ENCODE measurements around the gene DLK2. TPM values are rescaled to one million over a fixed set of nuclear protein-coding genes. Genes with fewer than 3 reads are reported as not detected.

DLK2 gene
- total RNA-seq, 1 donor from 2014 or later, result 2.5 TPM

DNA sequence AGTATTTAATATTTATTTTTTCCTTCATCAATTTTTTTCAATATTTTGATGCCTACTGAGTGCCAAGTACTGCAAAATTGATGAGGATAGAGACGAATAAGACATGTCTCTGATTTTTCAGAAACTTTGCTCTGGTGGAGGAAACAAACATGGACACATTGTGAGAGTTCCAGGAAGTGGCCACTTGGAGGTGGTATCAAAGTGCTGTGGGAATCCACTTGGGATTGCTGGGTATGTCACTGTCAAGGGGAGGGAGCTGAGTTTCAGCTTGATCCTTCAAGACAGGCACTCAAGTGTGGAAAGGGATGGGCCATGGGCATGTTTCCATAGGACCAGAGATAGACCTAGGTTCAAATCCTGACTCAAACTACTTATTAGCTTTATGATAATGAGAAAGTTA, 52.5 kb downstream of the DLK2 start:
- intact Hi-C loops (cut with micrococcal nuclease), result no loop called here
- Mint-ChIP-seq H3K27me3 (ENCODE audit: low read depth) (peaks cover 40% of the 10 kb centered on the region), H3K27ac (no peak overlapping the region), H3K36me3 (ENCODE audit: low read depth) (no peaks in the 10 kb centered on the region), H3K9me3 (no peaks in the 10 kb centered on the region), H3K4me1 (ENCODE audit: low read depth) (peaks cover 2% of the 10 kb centered on the region), H3K4me3 (ENCODE audit: low read depth) (no peak overlapping the region)
- DNase-seq (ENCODE audit: low spot score), result no peak

DNA sequence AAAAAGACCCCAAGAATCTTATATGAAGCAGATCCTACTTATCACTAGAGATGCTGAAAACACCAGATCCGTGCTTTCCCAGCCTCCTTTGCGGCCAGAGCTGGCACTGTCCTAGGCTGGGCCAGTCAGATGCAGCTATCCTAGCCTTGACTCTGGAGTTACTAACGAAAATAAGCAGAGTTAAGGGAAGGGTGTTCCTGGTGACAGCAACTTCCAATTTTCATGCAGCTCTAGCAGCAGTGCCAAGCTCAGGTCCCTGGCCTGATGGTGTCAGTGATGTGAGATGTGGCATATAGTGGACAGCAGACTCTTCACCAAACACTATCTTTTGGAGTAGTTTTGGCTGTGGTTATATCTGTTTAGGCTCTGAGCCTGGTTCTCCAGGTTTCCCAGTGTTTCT, 53.6 kb downstream of the DLK2 start:
- H3K36me3 Mint-ChIP-seq (ENCODE audit: low read depth), result no peaks in the 10 kb centered on the region
- DNase-seq (ENCODE audit: low spot score), result no peak
- intact Hi-C loops (cut with micrococcal nuclease), result no loop called here
- no peak overlapping the region for H3K4me3 Mint-ChIP-seq (ENCODE audit: low read depth)
- no peaks in the 10 kb centered on the region for H3K9me3 Mint-ChIP-seq
- H3K4me1 Mint-ChIP-seq (ENCODE audit: low read depth), result peaks cover 2% of the 10 kb centered on the region
- no peak overlapping the region for H3K27ac Mint-ChIP-seq
- peaks cover 36% of the 10 kb centered on the region for H3K27me3 Mint-ChIP-seq (ENCODE audit: low read depth)

Other genes with a start within 250 kb of the DLK2 start
- 70.5 and 76.7 TPM in 2 replicates for gene DNPH1, start 226.1 kb downstream of the DLK2 start, total RNA-seq
- 1.5 TPM in 2 replicates for gene TTBK1, start 212.1 kb downstream of the DLK2 start, total RNA-seq
- not detected in 2 replicates for gene SLC22A7, start 157.3 kb downstream of the DLK2 start, total RNA-seq
- 0.34 and 0.75 TPM in 2 replicates for gene CRIP3, start 146.7 kb downstream of the DLK2 start, total RNA-seq
- 11.5 and 13.2 TPM in 2 replicates for gene ZNF318, start 85.9 kb downstream of the DLK2 start, total RNA-seq
- gene ABCC10, start 28.0 kb downstream of the DLK2 start, total RNA-seq, result 45.6 and 46.7 TPM in 2 replicates
- gene TJAP1, start 22.0 kb upstream of the DLK2 start, total RNA-seq, result 36.0 and 42.7 TPM in 2 replicates
- gene LRRC73, start 54.8 kb upstream of the DLK2 start, total RNA-seq, result 0.11 and 0.21 TPM in 2 replicates
- gene YIPF3, start 61.4 kb upstream of the DLK2 start, total RNA-seq, result 51.7 and 59.0 TPM in 2 replicates
- 60.8 and 63.8 TPM in 2 replicates for gene POLR1C, start 61.5 kb upstream of the DLK2 start, total RNA-seq
- gene XPO5, start 120.5 kb upstream of the DLK2 start, total RNA-seq, result 114 and 119 TPM in 2 replicates
- gene POLH, start 120.6 kb upstream of the DLK2 start, total RNA-seq, result 35.7 and 44.5 TPM in 2 replicates
- 71.7 and 78.4 TPM in 2 replicates for gene GTPBP2, start 173.7 kb upstream of the DLK2 start, total RNA-seq
- gene MAD2L1BP, start 180.3 kb upstream of the DLK2 start, total RNA-seq, result 35.4 and 38.4 TPM in 2 replicates
- gene RSPH9, start 189.5 kb upstream of the DLK2 start, total RNA-seq, result not detected in 2 replicates
- gene MRPS18A, start 232.2 kb upstream of the DLK2 start, total RNA-seq, result 44.8 and 45.1 TPM in 2 replicates

Data from activated T-helper 2 cell treated with anti-CD3 and anti-CD28 coated beads, Interferon-gamma antibody, Interleukin-2, Interleukin-4, amounts not matched to agents 10 μg/mL and 5 μg/mL and 100 μg/mL, durations not matched to agents 14 hours and 24 hours and 36 hours (primary cell).